Measurements from ENCODE around the gene IL10. TPM values are rescaled to one million over a fixed set of nuclear protein-coding genes. Genes with fewer than 3 reads are reported as not detected.

Gene IL10
- total RNA-seq, 4 donors from 2014 or later: 10.9 to 34.4 (median 28.7) TPM

- DNase-seq (ENCODE audit: low spot score): no peak
- no peak for TF ChIP-seq CTCF (IDR thresholded peaks at IDR 0.05)
- no peak for ATAC-seq (ENCODE audit: low FRiP score)
Measured at GRCh38 chr1:206778031-206778430, 5.7 kb upstream of the IL10 start.

GRCh38 chr1:206776229-206776628 is 3.9 kb upstream of the IL10 start:
- no peak for DNase-seq (ENCODE audit: low spot score)
- ATAC-seq (ENCODE audit: low FRiP score): no peak
- TF ChIP-seq CTCF (IDR thresholded peaks at IDR 0.05): no peak

GRCh38 chr1:206774093-206774492 is 1.8 kb upstream of the IL10 start:
- ATAC-seq (ENCODE audit: low FRiP score): no peak
- DNase-seq (ENCODE audit: low spot score): no peak
- no peak for TF ChIP-seq CTCF (IDR thresholded peaks at IDR 0.05)

GRCh38 chr1:206771338-206771692 is 979 bp downstream of the IL10 start:
- ATAC-seq (ENCODE audit: low FRiP score) (no peak), DNase-seq (ENCODE audit: low spot score) (no peak)
- no peak for TF ChIP-seq CTCF (IDR thresholded peaks at IDR 0.05)

GRCh38 chr1:206770531-206771337 is 1.6 kb downstream of the IL10 start, which contains the start of gene IL19:
TSS of gene IL19 (plus strand) at chr1:206770773. CDS start at chr1:206836663, 65,890 bp downstream.
- TF ChIP-seq CTCF (IDR thresholded peaks at IDR 0.05): no peak
- ATAC-seq (ENCODE audit: low FRiP score) (peak; percentile 87), DNase-seq (ENCODE audit: low spot score) (no peak)

- no peak for TF ChIP-seq CTCF (IDR thresholded peaks at IDR 0.05)
- ATAC-seq (ENCODE audit: low FRiP score): no peak
- no peak for DNase-seq (ENCODE audit: low spot score)
Measured at GRCh38 chr1:206769304-206769731, 3.0 kb downstream of the IL10 start.
